Measurements from ENCODE around the gene HOXB2. TPM values are rescaled to one million over a fixed set of nuclear protein-coding genes. Genes with fewer than 3 reads are reported as not detected.

Gene HOXB2
- total and polyA plus RNA-seq, 2 of the 8 experiments (the other 6 are each of a cell fraction or from before 2014, with no cell fraction given), result not detected

GRCh38 chr17:48565925-48566710 lies 21.2 kb upstream of the HOXB2 start (continued):
- TF ChIP-seq JUND (IDR thresholded peaks at IDR 0.05; ENCODE audit: low read length) (no peak), SP1 (IDR thresholded peaks at IDR 0.05; ENCODE audit: low read depth, low read length) (no peak), SP2 (IDR thresholded peaks at IDR 0.05; ENCODE audit: low read length) (no peak)
